ENCODE results near the gene ACAA1. TPM values are rescaled to one million over a fixed set of nuclear protein-coding genes. Genes with fewer than 3 reads are reported as not detected.

The ACAA1 gene
- total RNA-seq, 1 experiment from 2014 or later: 23.4 TPM

GRCh38 chr3:38117163-38117716, 19.7 kb downstream of the ACAA1 start:
- Histone ChIP-seq H3K9me2 (replicated peaks; ENCODE audit: insufficient read depth, low read length) (no peaks in the 10 kb centered on the region), H3K4me3 (ENCODE audit: low read length) (no peak overlapping the region), H3K27me3 (ENCODE audit: low read length) (no peaks in the 10 kb centered on the region), H3K36me3 (ENCODE audit: insufficient read depth, low read length) (no peaks in the 10 kb centered on the region), H3K9ac (ENCODE audit: low read length) (no peak overlapping the region), H3K79me2 (ENCODE audit: low read length) (no peaks in the 10 kb centered on the region), H2AFZ (ENCODE audit: low read length) (no peak overlapping the region), H3K27ac (ENCODE audit: low read length) (no peak overlapping the region), H3K4me1 (ENCODE audit: low read length) (no peaks in the 10 kb centered on the region), H3K9me3 (ENCODE audit: low read length) (no peaks in the 10 kb centered on the region), H3K4me2 (ENCODE audit: low read depth, low read length, poor library complexity, severe bottlenecking) (no peak overlapping the region), H4K20me1 (ENCODE audit: insufficient read depth, low read depth, low read length) (no peaks in the 10 kb centered on the region)
- DNase-seq: no peak

GRCh38 chr3:38116471-38117162, 20.3 kb downstream of the ACAA1 start:
- Histone ChIP-seq H3K4me3 (ENCODE audit: low read length) (no peak overlapping the region), H2AFZ (ENCODE audit: low read length) (no peak overlapping the region), H3K4me1 (ENCODE audit: low read length) (no peaks in the 10 kb centered on the region), H3K79me2 (ENCODE audit: low read length) (no peaks in the 10 kb centered on the region), H3K27me3 (ENCODE audit: low read length) (no peaks in the 10 kb centered on the region), H3K9ac (ENCODE audit: low read length) (no peak overlapping the region), H3K9me2 (replicated peaks; ENCODE audit: insufficient read depth, low read length) (no peaks in the 10 kb centered on the region), H3K9me3 (ENCODE audit: low read length) (no peaks in the 10 kb centered on the region), H3K36me3 (ENCODE audit: insufficient read depth, low read length) (no peaks in the 10 kb centered on the region), H3K4me2 (ENCODE audit: low read depth, low read length, poor library complexity, severe bottlenecking) (no peak overlapping the region), H4K20me1 (ENCODE audit: insufficient read depth, low read depth, low read length) (no peaks in the 10 kb centered on the region), H3K27ac (ENCODE audit: low read length) (no peak overlapping the region)
- DNase-seq: no peak

DNA sequence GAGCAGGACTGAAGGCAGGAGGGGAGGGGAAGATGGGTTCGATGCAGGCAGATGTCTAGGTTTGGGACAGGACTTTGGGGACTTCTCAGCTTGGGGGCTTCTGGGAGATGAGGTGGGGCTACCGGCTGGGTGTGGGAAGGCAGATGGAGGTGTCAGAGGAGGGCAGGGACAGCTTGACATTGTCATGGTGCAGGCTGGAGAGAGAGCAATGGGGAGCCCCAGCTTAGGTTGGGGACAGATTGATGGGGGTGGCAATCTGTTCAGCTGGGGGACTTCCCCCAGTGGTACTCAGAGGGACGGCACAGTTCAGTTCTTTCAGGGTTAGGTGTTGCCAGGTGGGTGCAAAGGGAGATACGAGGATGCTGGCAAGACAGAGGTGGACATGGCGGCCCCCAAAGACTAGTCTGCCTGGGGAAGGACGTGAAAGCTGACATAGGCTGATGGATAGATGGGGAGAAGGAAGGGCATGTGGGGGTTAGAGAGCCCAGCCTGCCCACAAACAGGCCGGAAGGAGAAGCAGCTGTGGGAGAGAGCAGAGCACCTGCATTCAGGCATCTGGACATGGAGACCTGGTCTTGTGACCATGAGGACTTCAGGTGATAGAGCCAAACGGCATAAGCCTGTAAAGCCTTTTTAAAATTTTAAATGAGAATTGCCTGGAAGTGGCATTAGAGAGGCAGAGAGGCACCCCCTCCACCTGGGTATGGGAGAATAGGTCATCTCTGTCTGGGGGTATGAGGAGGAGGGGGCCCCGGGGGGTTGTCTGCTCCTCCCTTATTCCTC, 21.1 kb downstream of the ACAA1 start:
- H3K27ac ChIP-seq (ENCODE audit: low read length): no peak overlapping the region
- no peak for DNase-seq
- H3K4me3 ChIP-seq (ENCODE audit: low read length): no peak overlapping the region
- H2AFZ ChIP-seq (ENCODE audit: low read length): no peak overlapping the region
- H3K4me1 ChIP-seq (ENCODE audit: low read length): no peaks in the 10 kb centered on the region
- no peak overlapping the region for H3K9ac ChIP-seq (ENCODE audit: low read length)
- no peaks in the 10 kb centered on the region for H3K9me2 ChIP-seq (replicated peaks; ENCODE audit: insufficient read depth, low read length)
- H3K9me3 ChIP-seq (ENCODE audit: low read length): no peaks in the 10 kb centered on the region
- no peaks in the 10 kb centered on the region for H4K20me1 ChIP-seq (ENCODE audit: insufficient read depth, low read depth, low read length)
- no peak overlapping the region for H3K4me2 ChIP-seq (ENCODE audit: low read depth, low read length, poor library complexity, severe bottlenecking)
- no peaks in the 10 kb centered on the region for H3K27me3 ChIP-seq (ENCODE audit: low read length)
- no peaks in the 10 kb centered on the region for H3K36me3 ChIP-seq (ENCODE audit: insufficient read depth, low read length)
- no peaks in the 10 kb centered on the region for H3K79me2 ChIP-seq (ENCODE audit: low read length)

GRCh38 chr3:38114875-38115644, 21.9 kb downstream of the ACAA1 start:
- no peaks in the 10 kb centered on the region for H3K27me3 ChIP-seq (ENCODE audit: low read length)
- no peaks in the 10 kb centered on the region for H3K79me2 ChIP-seq (ENCODE audit: low read length)
- no peak for DNase-seq
- no peaks in the 10 kb centered on the region for H4K20me1 ChIP-seq (ENCODE audit: insufficient read depth, low read depth, low read length)
- H3K4me2 ChIP-seq (ENCODE audit: low read depth, low read length, poor library complexity, severe bottlenecking): no peak overlapping the region
- H3K36me3 ChIP-seq (ENCODE audit: insufficient read depth, low read length): no peaks in the 10 kb centered on the region
- no peaks in the 10 kb centered on the region for H3K4me1 ChIP-seq (ENCODE audit: low read length)
- no peaks in the 10 kb centered on the region for H3K9me3 ChIP-seq (ENCODE audit: low read length)
- no peak overlapping the region for H3K27ac ChIP-seq (ENCODE audit: low read length)
- no peaks in the 10 kb centered on the region for H3K9me2 ChIP-seq (replicated peaks; ENCODE audit: insufficient read depth, low read length)
- H2AFZ ChIP-seq (ENCODE audit: low read length): no peak overlapping the region
- no peak overlapping the region for H3K9ac ChIP-seq (ENCODE audit: low read length)
- no peak overlapping the region for H3K4me3 ChIP-seq (ENCODE audit: low read length)

DNA sequence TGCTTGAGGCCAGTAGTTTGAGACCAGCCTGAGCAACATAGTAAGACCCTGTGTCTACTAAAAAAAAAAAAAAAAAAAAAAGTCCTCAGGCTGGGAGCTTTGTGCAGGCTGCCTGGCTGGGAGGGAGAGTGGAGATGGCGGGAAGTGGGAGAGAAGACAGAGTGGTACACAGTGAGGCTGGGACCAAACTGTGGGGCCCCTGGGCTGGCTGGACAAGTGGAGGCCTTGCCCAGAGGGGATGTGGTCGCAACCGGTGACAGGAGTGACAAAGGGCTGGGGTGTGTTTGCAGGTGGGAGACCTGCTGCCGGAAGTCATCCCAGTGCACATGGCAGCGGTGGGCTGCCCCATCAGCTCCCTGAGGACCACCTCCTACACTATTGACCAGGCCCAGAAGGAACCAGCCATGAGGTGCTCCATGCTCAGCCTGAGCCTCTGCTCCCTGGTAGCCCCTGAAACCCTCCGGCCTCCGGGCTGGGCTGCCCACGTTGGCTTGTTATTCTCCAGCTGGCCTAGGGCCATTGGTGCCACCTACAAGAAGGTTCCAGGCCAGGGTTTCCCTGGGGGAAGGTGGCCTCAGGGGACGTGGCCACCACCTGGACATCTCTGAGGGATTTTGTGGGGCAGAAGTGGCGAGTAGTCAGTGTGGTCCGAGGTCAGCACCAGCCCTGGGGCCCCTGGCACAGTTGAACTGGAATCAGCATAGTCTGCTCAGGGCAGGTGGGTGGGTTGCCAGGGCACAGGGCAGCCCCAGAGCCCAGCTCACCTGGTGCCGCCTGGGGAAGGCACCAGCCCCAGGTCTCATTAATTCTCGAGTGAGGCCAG, 22.7 kb downstream of the ACAA1 start:
- no peak overlapping the region for H2AFZ ChIP-seq (ENCODE audit: low read length)
- H3K36me3 ChIP-seq (ENCODE audit: insufficient read depth, low read length): no peaks in the 10 kb centered on the region
- no peak overlapping the region for H3K4me3 ChIP-seq (ENCODE audit: low read length)
- H3K9ac ChIP-seq (ENCODE audit: low read length): no peak overlapping the region
- no peak overlapping the region for H3K27ac ChIP-seq (ENCODE audit: low read length)
- no peak overlapping the region for H3K4me2 ChIP-seq (ENCODE audit: low read depth, low read length, poor library complexity, severe bottlenecking)
- H3K4me1 ChIP-seq (ENCODE audit: low read length): no peaks in the 10 kb centered on the region
- no peaks in the 10 kb centered on the region for H4K20me1 ChIP-seq (ENCODE audit: insufficient read depth, low read depth, low read length)
- H3K9me3 ChIP-seq (ENCODE audit: low read length): no peaks in the 10 kb centered on the region
- no peak for DNase-seq
- H3K79me2 ChIP-seq (ENCODE audit: low read length): no peaks in the 10 kb centered on the region
- no peaks in the 10 kb centered on the region for H3K9me2 ChIP-seq (replicated peaks; ENCODE audit: insufficient read depth, low read length)
- H3K27me3 ChIP-seq (ENCODE audit: low read length): no peaks in the 10 kb centered on the region

GRCh38 chr3:38112378-38112761, 24.6 kb downstream of the ACAA1 start:
- Histone ChIP-seq H3K36me3 (ENCODE audit: insufficient read depth, low read length) (no peaks in the 10 kb centered on the region), H3K9me3 (ENCODE audit: low read length) (no peaks in the 10 kb centered on the region), H2AFZ (ENCODE audit: low read length) (no peak overlapping the region), H3K4me2 (ENCODE audit: low read depth, low read length, poor library complexity, severe bottlenecking) (no peak overlapping the region), H3K27ac (ENCODE audit: low read length) (no peak overlapping the region), H3K9ac (ENCODE audit: low read length) (no peak overlapping the region), H3K9me2 (replicated peaks; ENCODE audit: insufficient read depth, low read length) (no peaks in the 10 kb centered on the region), H3K4me1 (ENCODE audit: low read length) (no peaks in the 10 kb centered on the region), H3K27me3 (ENCODE audit: low read length) (no peaks in the 10 kb centered on the region), H4K20me1 (ENCODE audit: insufficient read depth, low read depth, low read length) (no peaks in the 10 kb centered on the region), H3K79me2 (ENCODE audit: low read length) (no peaks in the 10 kb centered on the region), H3K4me3 (ENCODE audit: low read length) (no peak overlapping the region)
- DNase-seq: no peak

DNA sequence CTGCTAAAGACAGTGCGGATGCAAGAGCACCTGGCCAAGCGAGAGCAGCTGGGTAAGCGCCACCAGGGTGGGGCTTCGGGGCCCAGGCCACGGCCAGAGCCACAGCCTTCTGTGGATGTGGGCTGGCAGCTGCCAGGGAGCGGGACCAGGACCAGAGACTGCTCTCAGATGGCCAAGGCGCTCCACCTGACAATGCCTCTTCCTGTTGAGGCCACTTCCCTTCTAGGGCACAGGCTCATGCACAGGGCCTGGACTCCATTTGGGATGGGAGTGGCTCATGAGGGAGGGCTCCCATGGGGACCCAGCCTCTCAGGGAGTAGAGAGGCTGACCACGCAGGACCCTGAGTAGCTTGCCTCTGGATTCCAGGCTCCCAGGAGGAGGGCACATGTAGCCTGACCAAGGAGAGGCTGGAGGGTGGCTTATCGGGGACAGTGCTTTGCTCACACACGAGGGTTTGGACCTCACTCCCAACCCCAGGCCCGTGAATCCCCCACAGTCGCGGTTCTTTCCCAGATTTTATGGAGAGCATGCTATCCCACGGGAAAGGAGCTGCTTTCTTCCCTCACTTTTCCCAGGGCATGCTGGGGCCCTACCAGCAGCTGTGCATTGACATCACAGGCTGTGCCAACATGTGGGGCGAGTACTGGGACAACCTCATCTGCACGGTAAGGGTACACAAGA, 25.1 kb downstream of the ACAA1 start:
- Histone ChIP-seq H3K4me1 (ENCODE audit: low read length) (no peaks in the 10 kb centered on the region), H3K36me3 (ENCODE audit: insufficient read depth, low read length) (no peaks in the 10 kb centered on the region), H3K27me3 (ENCODE audit: low read length) (no peaks in the 10 kb centered on the region), H2AFZ (ENCODE audit: low read length) (no peak overlapping the region), H3K4me3 (ENCODE audit: low read length) (no peak overlapping the region), H3K9me3 (ENCODE audit: low read length) (no peaks in the 10 kb centered on the region), H3K4me2 (ENCODE audit: low read depth, low read length, poor library complexity, severe bottlenecking) (no peak overlapping the region), H3K9me2 (replicated peaks; ENCODE audit: insufficient read depth, low read length) (no peaks in the 10 kb centered on the region), H3K79me2 (ENCODE audit: low read length) (no peaks in the 10 kb centered on the region), H4K20me1 (ENCODE audit: insufficient read depth, low read depth, low read length) (no peaks in the 10 kb centered on the region), H3K9ac (ENCODE audit: low read length) (no peak overlapping the region), H3K27ac (ENCODE audit: low read length) (no peak overlapping the region)
- no peak for DNase-seq
